Fibroblast of skin of right quadriceps (primary cell): Measurements from ENCODE around the gene MEGF10.
A peak's percentile ranks its signal among the peaks of the same experiment; 100 is the strongest.

ENCODE experiments used
- DNase-seq: peaks from one replicate; pipeline ENCODE4 v3.0.0-alpha.2; 2013

The MEGF10 gene

GRCh38 chr5:127447827-127448226 lies 157.2 kb downstream of the MEGF10 start:
- DNase-seq = peak; percentile 53

DNA sequence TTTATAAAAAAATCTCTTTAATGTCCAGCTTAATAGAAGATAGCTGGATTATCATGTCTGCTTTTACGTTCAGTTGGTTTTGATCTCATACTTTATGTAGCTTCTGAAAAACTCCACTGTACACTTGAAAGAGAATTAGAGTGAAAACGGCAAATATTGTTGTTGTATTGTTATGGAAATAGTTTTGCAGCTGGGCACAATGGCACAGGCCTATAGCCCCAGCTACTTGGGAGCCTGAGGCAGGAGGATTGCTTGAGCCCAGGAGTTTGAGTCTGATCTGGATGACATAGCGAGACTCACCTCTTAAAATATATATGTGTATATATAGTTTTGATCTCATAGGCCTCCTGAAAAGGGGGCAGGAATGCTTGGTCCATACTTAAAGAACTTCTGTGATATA lies 159.4 kb downstream of the MEGF10 start:
- no peak for DNase-seq

- peak; percentile 25 for DNase-seq
Observed at GRCh38 chr5:127451096-127451495, 160.5 kb downstream of the MEGF10 start.

DNA sequence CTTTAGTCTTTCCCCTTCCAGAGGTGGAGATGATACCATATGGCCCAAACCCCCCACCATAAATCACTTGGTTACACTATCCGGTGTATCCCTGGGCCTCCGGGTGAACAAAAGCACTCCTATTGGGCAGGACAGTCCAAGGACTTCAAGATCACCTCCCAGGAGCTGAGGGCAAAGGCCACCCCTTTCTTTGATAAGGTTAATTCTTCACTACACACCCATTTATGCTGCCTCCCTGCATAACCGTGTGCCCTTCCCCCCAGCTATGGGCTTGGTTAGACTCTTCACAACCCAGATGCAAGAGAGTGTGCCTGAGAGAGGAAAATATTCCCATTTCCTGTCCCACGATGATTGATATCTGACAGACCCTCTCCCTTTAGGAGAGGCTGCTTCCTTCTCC lies 162.0 kb downstream of the MEGF10 start:
- no peak for DNase-seq

- DNase-seq = no peak
Observed at GRCh38 chr5:127471211-127471610, 180.6 kb downstream of the MEGF10 start.

GRCh38 chr5:127472700-127473099 lies 182.1 kb downstream of the MEGF10 start:
- no peak for DNase-seq

DNA sequence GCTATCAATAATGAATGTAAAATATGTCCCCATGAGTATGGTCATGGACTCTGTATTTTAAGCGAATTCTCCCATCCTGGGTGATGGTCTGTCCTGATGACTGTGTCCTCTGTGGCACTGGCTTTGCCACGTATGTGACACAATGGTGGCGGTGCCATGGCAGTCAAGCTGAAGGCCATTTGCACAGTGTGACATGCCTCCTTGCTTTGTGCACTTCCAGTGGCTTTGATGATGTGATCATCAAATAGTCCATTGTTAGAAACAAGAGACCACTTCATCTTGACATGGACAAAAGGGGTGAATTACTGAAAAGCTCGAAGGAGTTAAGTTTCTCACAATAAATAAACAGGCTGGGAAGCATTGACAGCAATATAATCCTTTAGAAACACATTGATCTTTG lies 195.9 kb downstream of the MEGF10 start:
- no peak for DNase-seq

DNA sequence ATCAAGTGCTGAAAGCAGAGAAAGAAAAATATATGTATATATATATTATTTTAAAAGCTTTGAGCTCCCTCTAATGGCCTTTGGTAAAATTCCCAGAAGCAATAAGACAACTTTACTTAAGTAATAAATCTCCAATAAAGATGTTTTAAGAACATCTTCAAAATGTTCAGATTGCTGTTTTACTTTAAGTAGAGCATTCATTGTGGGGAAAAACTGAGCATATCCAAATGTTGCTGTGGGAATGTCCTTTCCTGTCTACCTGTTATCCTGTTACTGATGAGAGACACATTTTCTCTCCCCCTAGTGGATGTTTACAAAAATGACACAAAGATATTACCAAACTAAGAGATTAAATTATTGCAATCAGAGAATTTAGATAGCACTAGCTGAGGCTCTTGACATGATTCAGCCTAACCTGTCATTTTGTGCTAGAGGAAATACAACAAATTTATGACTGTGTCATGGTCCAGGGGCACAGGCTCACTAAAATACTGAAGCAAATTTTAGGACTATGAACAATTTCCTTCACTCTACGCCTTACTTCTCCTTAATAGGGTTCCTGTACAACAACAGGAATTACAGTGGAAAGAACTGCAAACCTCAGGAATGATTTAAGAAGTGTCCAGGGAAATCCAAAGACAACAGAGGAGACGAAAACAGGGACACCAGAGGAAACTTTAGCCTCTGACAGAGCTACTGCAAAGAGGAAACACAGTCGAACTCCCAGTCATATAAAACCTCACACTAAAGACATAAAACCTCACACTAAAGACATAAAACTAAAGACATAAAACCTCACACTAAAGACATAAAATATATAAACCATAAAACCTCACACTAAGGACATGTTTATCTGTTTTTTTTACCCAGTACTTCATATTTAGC lies 202.5 kb downstream of the MEGF10 start:
- DNase-seq = peak; percentile 53

GRCh38 chr5:127498548-127498947 lies 208.0 kb downstream of the MEGF10 start:
- no peak for DNase-seq

- DNase-seq = no peak
Observed at GRCh38 chr5:127505905-127506304, 215.3 kb downstream of the MEGF10 start.

GRCh38 chr5:127506616-127507015 lies 216.0 kb downstream of the MEGF10 start:
- no peak for DNase-seq

GRCh38 chr5:127508644-127509373 lies 218.2 kb downstream of the MEGF10 start:
- DNase-seq = no peak
